Right lung (tissue), 5 donors: ENCODE data around the gene LST1. TPM values are rescaled to one million over a fixed set of nuclear protein-coding genes. Genes with fewer than 3 reads are reported as not detected.
A peak's percentile ranks its signal among the peaks of the same experiment; 100 is the strongest.

Experiments used
- DNase-seq, 2 donors: peaks; one replicate each; pipeline ENCODE4 v3.0.0-alpha.2; 2013
- polyA plus RNA-seq, 5 donors: library from polyadenylated mRNA; unstranded; fragments of 120-200 nt; gene quantifications; one replicate each; pipeline versions ENCODE4 v1.2.1 to v1.2.3, GENCODE V29; 2013; ENCODE audit warnings: inconsistent platforms in 1 of 5, low replicate concordance in 1 of 5; ENCODE audit not compliant: insufficient read length in 5 of 5, insufficient read depth in 1 of 5

The LST1 gene
- polyA plus RNA-seq, 5 donors = 5.4 to 9.2 (median 6.6) TPM

- no peak for DNase-seq
Measured at GRCh38 chr6:31559606-31559957, 26.5 kb upstream of the LST1 start.

- DNase-seq = peak in 1 of 2 donors; percentile 38
Measured at GRCh38 chr6:31559958-31560696, 25.9 kb upstream of the LST1 start.

GRCh38 chr6:31560697-31561058 lies 25.4 kb upstream of the LST1 start:
- DNase-seq = no peak

GRCh38 chr6:31567531-31568370 lies 18.3 kb upstream of the LST1 start:
- no peak for DNase-seq

- no peak for DNase-seq
Measured at GRCh38 chr6:31568537-31568961, 17.5 kb upstream of the LST1 start.

GRCh38 chr6:31569861-31570536 lies 16.1 kb upstream of the LST1 start:
- no peak for DNase-seq

- no peak for DNase-seq
Measured at GRCh38 chr6:31572041-31572911, 13.8 kb upstream of the LST1 start, which contains the start of gene LTA. Gene LTA (plus strand): TSS chr6:31572289. CDS start chr6:31572743, 454 bp downstream.

- DNase-seq = no peak
Measured at GRCh38 chr6:31573239-31574105, 12.6 kb upstream of the LST1 start.

GRCh38 chr6:31574106-31575061 lies 11.7 kb upstream of the LST1 start:
- DNase-seq = no peak

- DNase-seq = no peak
Measured at GRCh38 chr6:31575335-31575901, 10.7 kb upstream of the LST1 start, which contains the start of gene TNF. Gene TNF (plus strand): TSS chr6:31575565. CDS start chr6:31575742, 177 bp downstream.

GRCh38 chr6:31575952-31576685 lies 10.0 kb upstream of the LST1 start:
- DNase-seq = no peak

- DNase-seq = no peak
Measured at GRCh38 chr6:31576897-31577578, 9.0 kb upstream of the LST1 start.

- no peak for DNase-seq
Measured at GRCh38 chr6:31577579-31577966, 8.5 kb upstream of the LST1 start.

GRCh38 chr6:31578184-31579118 lies 7.6 kb upstream of the LST1 start:
- no peak for DNase-seq

- no peak for DNase-seq
Measured at GRCh38 chr6:31579119-31579505, 7.0 kb upstream of the LST1 start.
